AG09309 (cell line): Measurements from ENCODE around the gene AUNIP.
A peak's percentile ranks its signal among the peaks of the same experiment; 100 is the strongest.

ENCODE experiments used
- DNase-seq: peaks from one replicate; pipeline ENCODE4 v3.0.0-alpha.2; 2010; ENCODE audit warnings: low read depth
- H3K4me3 ChIP-seq: 2 replicates; pipeline ENCODE4 v1.5.1; 2011; ENCODE audit warnings: mild to moderate bottlenecking, low read depth, low read length, moderate library complexity; ENCODE audit not compliant: control insufficient read depth
- CTCF ChIP-seq: IDR thresholded peaks from 2 replicates; pipeline ENCODE4 v1.5.1; 2011; ENCODE audit warnings: mild to moderate bottlenecking, low read depth, low read length, inconsistent platforms; ENCODE audit not compliant: insufficient read depth, control insufficient read depth; ENCODE audit errors: missing control alignments

The AUNIP gene

GRCh38 chr1:25877155-25877554, 17.9 kb upstream of the AUNIP start:
- TF ChIP-seq CTCF, result no peak
- no peak for DNase-seq
- no peak overlapping the region for H3K4me3 ChIP-seq

GRCh38 chr1:25876693-25877077, 17.4 kb upstream of the AUNIP start:
- TF ChIP-seq CTCF, result no peak
- DNase-seq, result no peak
- no peak overlapping the region for H3K4me3 ChIP-seq

GRCh38 chr1:25875856-25876692, 16.8 kb upstream of the AUNIP start:
- H3K4me3 ChIP-seq, result peak overlapping the region; percentile 47
- no peak for TF ChIP-seq CTCF
- DNase-seq, result no peak

- TF ChIP-seq CTCF, result no peak
- H3K4me3 ChIP-seq, result peak within 1 kb of the TSS; percentile 47
- no peak for DNase-seq
These were observed 16.0 kb upstream of the AUNIP start, which contains the start of gene PAQR7 for GRCh38 chr1:25875154-25875855. TSS of gene PAQR7 (minus strand) at chr1:25875708. CDS start at chr1:25863839, 11,869 bp downstream.

- no peak for TF ChIP-seq CTCF
- peak overlapping the region; percentile 47 for H3K4me3 ChIP-seq
- no peak for DNase-seq
These were observed 15.4 kb upstream of the AUNIP start for GRCh38 chr1:25874635-25875153.

GRCh38 chr1:25874209-25874608, 15.0 kb upstream of the AUNIP start:
- TF ChIP-seq CTCF, result no peak
- no peak for DNase-seq
- H3K4me3 ChIP-seq, result peak overlapping the region; percentile 47
